ENCODE measurements around the gene BUB1B.
A peak's percentile ranks its signal among the peaks of the same experiment; 100 is the strongest.
"Not testable (repeated sequence)": the region's sequence is repeated elsewhere in the genome, so short reads cannot be mapped to it uniquely, and the experiment has no call there.

The BUB1B gene

GRCh38 chr15:40160689-40161688 is at the start of gene BUB1B:
TSS of gene BUB1B (plus strand) at chr15:40161069. CDS start at chr15:40161221, 152 bp downstream.
- peak; percentile 93 for DNase-seq

DNA sequence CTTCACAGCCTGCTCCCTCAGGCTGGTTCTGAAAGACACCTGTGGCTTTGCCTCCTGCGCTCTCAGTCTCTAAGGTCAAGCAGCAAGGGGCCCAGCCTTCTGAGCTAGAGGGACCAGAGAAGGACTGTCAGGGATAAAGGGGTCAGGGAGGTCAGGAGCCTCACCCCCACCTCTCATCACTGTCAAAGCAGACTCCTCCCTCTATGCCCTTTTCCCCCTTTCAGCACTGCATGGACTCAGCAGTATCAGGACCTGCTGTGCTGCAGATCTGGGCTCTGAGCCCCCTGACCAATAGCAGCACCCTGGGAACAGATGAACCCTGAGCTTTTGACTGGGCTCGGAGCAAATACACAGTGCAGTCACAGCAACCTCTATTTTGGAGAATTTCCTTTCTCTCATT is 49.0 kb upstream of the BUB1B start:
- no peak for DNase-seq

DNA sequence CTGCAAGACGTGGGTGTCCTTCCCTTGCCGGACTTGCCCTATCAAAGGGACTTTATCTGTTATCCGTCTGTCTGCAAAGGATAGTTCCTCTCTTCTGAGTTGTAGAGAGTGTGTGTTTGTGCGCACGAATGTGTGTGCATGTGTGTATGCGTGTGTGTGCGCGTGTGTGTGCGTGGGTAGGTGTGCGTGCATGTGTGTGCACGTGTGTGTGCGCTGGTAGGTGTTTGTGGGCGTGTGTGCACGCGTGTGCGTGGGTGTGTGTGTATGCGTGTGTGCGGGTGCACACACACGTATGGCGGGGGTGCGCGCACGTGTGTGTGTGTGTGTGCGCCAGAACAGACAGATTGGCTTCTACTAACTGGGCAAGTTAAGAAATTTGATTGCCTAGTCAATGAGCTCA is 48.1 kb upstream of the BUB1B start:
- no peak for DNase-seq

DNA sequence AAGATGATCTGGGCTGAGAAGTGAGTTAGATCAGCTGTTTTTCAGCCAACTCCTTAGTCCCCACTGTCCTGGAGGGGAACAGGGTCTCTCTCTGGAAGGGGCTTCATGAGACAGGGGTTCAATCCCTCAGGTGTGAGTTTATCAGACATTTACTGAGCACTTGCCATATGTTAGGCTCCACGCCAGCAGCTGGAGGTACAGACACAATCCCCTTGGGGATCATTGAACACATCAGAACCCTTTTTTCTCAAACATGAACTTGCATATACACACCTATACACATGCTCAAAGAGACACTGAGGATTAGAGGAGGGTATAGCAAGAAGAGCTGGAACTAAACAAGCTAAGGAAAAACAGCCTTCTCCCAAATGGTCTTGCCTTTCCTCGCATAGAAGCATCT is 46.7 kb upstream of the BUB1B start:
- DNase-seq, result no peak

DNA sequence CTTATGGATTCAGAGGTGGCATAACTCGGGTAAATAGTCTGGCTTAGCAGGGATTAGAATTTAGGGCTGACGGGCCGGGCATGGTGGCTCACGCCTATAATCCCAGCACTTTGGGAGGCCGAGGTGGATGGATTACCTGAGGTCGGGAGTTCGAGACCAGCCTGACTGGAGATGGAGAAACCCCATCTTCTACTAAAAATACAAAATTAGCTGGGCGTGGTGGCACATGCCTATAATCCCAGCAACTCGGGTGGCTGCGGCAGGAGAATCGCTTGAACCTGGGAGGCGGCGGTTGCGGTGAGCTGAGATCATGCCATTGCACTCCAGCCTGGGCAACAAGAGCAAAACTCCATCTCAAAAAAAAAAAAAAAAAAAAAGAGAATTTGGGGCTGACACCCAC is 45.8 kb upstream of the BUB1B start:
- not testable (repeated sequence) for DNase-seq

GRCh38 chr15:40115670-40116093 is 45.2 kb upstream of the BUB1B start:
- DNase-seq, result no peak

GRCh38 chr15:40118473-40118872 is 42.4 kb upstream of the BUB1B start:
- DNase-seq, result no peak

GRCh38 chr15:40121911-40122638 is 38.8 kb upstream of the BUB1B start:
- no peak for DNase-seq

DNA sequence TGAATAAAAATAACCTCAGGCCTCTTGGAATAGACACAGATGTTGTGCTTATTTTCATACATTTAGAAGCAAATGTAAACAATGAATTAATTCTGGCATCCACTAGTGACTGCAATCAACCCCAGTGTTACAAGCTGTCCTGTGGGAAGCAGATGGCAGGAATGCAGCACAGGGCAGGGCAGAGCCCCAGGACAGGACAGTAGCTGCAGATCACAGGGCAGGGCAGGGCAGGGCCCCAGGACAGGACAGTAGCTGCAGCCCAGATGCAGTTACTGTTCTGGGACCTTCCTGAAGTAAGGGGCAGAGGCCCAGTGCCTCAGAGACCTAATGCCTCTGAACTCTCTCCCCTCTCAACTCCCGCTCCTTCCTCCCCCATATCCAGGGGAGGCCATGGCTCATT is 37.9 kb upstream of the BUB1B start:
- DNase-seq, result not testable (repeated sequence)

GRCh38 chr15:40123863-40124262 is 37.0 kb upstream of the BUB1B start:
- not testable (repeated sequence) for DNase-seq

DNA sequence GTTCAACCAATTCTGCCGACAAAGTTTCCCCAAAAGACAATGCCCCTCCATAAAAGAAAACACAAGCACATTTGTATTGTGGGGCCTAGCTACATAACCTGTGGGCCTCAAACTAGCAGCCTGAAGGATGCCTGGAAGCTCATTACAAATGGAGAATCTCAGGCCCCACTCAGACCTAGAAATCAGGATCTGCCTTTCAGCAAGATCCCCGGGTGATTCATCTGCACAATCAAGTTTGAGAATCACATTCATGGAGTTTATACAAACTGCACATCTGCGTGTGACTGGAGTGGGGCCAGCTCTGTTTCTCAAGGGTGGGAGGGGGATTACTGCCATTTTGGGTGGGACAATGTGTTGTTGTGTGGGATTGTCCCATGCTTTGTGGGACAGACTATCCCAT is 36.5 kb upstream of the BUB1B start:
- not testable (repeated sequence) for DNase-seq

- DNase-seq, result not testable (repeated sequence)
Observed at GRCh38 chr15:40124807-40125285, 36.0 kb upstream of the BUB1B start.

GRCh38 chr15:40125950-40126349 is 34.9 kb upstream of the BUB1B start:
- no peak for DNase-seq

DNA sequence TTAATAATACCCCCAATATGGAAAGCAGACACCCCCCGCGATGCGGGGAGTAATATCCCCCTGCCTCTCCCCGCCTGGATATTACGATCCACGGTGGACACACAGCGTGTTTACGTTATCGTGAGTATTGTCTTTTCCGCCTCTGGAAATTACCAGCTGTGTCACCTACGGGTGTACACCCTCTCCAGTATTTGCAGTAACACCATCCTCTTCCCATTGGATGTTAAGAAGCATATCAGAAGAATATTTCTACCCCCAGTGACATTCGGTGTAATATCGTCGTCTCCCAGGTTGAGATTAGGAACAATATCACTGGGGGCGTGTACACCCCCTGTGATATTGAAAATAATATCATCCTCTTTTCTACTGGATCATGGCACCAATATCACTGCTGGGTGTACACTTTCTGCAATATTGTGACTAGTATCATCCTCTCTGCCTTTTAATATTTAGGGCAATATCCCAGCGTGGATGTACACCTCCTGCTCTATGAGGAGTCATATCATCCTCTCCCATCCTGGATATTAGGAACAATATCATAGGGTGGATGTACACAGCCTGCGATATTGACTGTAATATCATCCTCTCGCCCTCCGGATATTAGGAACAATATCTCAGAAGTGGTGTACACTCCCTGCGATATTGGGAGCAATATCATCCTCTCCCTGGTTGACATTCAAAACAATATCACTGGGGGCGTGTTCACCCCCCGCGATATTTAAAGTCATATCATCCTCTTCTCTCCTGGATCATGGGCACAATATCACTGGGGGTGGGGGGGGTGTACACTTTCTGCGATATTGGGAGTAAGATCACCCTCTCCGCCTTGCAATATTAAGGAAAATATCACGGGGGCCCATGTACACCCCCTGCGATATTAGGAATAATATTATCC is 31.9 kb upstream of the BUB1B start:
- DNase-seq, result no peak

- DNase-seq, result no peak
Observed at GRCh38 chr15:40130118-40130517, 30.8 kb upstream of the BUB1B start.

DNA sequence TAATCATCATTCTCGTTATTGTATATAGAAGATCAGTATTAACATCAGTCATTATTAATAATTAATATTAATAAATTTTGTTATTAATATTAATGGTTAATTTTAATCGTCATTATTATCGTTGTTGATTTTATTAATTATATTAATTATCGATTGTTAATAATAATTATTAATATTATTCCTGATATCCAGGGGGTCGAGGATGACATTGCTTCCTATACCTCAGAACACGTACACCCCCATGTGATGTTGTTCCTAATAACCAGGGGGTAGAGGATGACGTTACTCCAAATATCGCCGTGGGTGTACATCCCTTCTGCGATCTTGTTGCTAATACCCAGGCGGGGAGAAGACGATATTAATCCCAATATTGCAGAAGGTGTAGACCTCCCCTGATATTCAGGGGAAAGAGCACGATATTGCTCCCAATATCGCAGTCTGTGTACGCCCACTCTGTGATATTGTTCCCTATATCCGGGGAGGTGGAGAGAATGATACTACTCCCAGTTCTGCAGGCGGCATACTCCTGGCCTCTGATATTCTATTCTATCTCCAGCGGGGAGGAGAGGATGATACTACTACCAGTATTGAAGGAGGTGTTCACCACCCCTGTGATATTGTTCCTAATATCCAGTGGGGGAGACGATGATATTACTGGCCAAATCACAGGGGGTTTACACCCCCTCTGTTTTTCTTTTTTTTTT is 29.9 kb upstream of the BUB1B start:
- DNase-seq, result no peak

GRCh38 chr15:40133544-40133943 is 27.3 kb upstream of the BUB1B start:
- no peak for DNase-seq

DNA sequence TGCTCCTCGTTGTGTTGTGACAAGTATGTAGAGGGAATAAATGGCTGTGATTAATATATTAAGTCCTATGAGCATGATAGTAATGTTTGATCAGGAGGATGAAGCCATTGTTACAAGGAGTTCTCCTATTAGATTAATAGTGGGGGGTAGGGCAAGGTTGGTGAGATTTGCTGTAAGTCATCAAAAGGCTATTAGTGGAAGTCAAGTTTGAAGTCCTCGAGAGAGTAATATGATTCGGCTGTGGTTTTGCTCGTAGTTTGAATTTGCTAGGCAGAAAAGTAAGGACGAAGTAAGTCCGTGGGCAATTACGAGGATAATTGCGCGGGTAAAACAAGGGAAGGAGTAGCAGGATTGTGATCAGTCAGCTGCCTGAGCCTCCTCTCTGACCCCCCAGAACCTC is 26.0 kb upstream of the BUB1B start:
- DNase-seq, result no peak

- not testable (repeated sequence) for DNase-seq
Observed at GRCh38 chr15:40135846-40136450, 24.9 kb upstream of the BUB1B start.

DNA sequence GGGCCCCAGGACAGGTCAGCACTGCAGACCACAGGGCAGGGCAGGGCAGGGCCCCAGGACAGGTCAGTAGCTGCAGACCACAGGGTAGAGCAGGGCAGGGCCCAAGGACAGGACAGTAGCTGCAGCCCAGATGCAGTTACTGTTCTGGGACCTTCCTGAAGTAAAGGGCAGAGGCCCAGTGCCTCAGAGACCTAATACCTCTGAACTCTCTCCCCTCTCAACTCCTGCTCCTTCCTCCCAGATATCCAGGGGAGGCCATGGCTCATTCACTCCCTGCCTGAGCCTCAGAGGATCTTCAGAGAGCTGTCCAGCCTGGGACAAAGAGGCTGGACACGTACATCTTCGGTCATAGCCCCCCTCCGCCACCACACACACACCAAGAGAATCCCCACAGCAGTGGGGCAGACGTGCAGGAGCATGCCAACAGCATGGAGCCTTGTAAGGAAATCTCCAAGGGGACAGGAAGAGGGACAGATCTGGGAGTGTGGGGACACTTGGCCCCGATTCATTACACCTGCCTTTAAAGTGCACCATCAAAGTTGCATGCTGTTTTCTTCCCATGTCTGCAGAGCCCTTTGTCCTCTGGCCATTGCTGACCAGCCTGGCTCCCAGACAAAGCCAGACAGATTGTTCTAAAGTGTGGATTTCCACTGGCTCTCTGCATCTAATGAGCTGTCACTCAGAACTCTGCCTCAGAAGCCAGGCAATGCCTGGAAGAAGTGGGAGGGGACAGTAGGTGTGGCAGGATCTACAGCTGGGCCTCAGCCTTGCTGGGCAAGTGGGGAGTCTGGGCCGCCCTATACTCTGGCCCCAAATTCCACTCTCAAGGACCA is 24.2 kb upstream of the BUB1B start:
- DNase-seq, result no peak
